Purkinje cell (primary cell): ENCODE results near the gene BEAN1. TPM values are rescaled to one million over a fixed set of nuclear protein-coding genes. Genes with fewer than 3 reads are reported as not detected.

ENCODE experiments used
- polyA plus RNA-seq: library from polyadenylated mRNA; unstranded; fragments of >200 nt; fragmentation: Nextera tagmentation; gene quantifications from 2 replicates; pipeline ENCODE4 v1.2.1, GENCODE V29; 2014

Gene BEAN1, protein sequence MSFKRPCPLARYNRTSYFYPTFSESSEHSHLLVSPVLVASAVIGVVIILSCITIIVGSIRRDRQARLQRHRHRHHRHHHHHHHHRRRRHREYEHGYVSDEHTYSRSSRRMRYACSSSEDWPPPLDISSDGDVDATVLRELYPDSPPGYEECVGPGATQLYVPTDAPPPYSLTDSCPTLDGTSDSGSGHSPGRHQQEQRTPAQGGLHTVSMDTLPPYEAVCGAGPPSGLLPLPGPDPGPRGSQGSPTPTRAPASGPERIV
- not detected in 2 replicates for polyA plus RNA-seq

DNA sequence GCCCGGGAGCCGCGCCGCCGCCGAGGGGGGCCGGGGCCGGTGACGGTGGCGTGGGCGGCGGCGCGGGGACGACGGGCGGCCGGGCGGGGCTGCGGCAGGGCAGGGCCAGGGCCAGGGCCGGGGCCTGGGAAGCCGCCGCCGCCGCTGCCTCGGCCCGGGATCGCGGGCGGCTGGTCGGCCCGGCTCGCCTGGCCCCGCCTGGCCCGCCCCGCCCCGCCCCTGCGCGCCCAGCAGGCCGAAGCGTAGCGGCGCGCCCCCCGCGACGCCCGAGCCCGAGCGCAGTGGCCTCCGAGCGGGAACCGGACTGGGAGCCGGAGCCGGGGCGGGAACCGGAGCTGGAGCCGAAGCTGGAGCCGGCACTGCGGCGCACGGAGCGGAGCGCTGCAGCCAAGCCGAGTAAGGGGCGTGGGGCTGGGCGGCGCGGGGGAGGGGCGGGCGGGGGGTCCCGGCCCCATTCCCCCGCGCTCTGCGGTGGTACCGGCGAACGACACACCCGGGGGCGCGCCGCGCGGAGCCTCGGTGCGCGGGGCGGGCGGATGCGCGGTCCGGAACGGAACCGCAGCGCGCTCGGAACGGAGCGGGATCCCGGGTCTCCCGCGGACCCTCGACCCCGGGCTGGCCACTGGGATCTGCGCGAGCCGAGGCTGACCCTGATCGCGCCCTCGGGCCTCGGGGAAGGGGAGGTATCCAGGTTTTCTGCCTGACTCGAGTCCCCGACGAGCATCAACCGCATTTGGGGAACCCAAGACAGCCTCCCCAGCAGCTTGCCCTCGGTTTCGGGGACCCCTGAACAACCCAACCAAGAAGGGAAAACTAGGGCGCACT is at the start of gene BEAN1:
BEAN1 (plus strand) TSS at position 260 of the 825 bp plus-strand sequence. CDS start 10,382 bp downstream, outside the sequence.

Other genes with a start within 250 kb of the BEAN1 start
- 0.76 TPM in 1 of 2 replicates, not detected in the other for gene CDH5, start 60.6 kb upstream of the BEAN1 start, polyA plus RNA-seq
- 32.4 and 41.7 TPM in 2 replicates for gene TK2, start 122.8 kb downstream of the BEAN1 start, polyA plus RNA-seq
- gene CKLF, start 125.3 kb downstream of the BEAN1 start, polyA plus RNA-seq: 92.4 and 93.7 TPM in 2 replicates
- gene CMTM1, start 139.1 kb downstream of the BEAN1 start, polyA plus RNA-seq: not detected in 2 replicates
- not detected in 2 replicates for gene CMTM2, start 152.2 kb downstream of the BEAN1 start, polyA plus RNA-seq
- 0.87 TPM in 1 of 2 replicates, not detected in the other for gene CMTM3, start 177.4 kb downstream of the BEAN1 start, polyA plus RNA-seq